Keratinocyte (primary cell): ENCODE data around the gene EDEM1. TPM values are rescaled to one million over a fixed set of nuclear protein-coding genes. Genes with fewer than 3 reads are reported as not detected.

ENCODE experiments used
- DNase-seq: peaks from one replicate; pipeline ENCODE4 v3.0.0-alpha.2; 2011; ENCODE audit warnings: low read depth, missing footprints, low spot score
- FAIRE-seq: peaks from 2 replicates; lab custom pipeline; 2011; peaks lifted over from hg19 to GRCh38; lab: Jason Lieb, UNC
- H2AFZ ChIP-seq: 2 replicates; pipeline ENCODE4 v1.6.0; 2012; ENCODE audit warnings: low read length, control low read depth, inconsistent platforms; ENCODE audit not compliant: control insufficient read depth
- H3K27ac ChIP-seq: 2 replicates; pipeline ENCODE4 v1.5.1; 2011; ENCODE audit warnings: low read length; ENCODE audit not compliant: control insufficient read depth, insufficient read depth
- H3K27me3 ChIP-seq: 3 replicates; pipeline ENCODE4 v1.6.0; 2011; ENCODE audit warnings: low read length; ENCODE audit not compliant: control insufficient read depth, insufficient read depth; ENCODE audit errors: extremely low read depth
- H3K36me3 ChIP-seq, 2 experiments: 2 replicates in 1 of 2; 3 replicates in 1 of 2; pipeline ENCODE4 v1.5.1; 2011; ENCODE audit warnings: low read length in 2 of 2, mild to moderate bottlenecking in 1 of 2; ENCODE audit not compliant: control insufficient read depth in 2 of 2, insufficient read depth in 2 of 2; ENCODE audit errors: extremely low read depth in 1 of 2
- H3K4me1 ChIP-seq: 3 replicates; pipeline ENCODE4 v1.5.1; 2011; ENCODE audit warnings: low read length; ENCODE audit not compliant: control insufficient read depth, insufficient read depth; ENCODE audit errors: extremely low read depth
- H3K4me2 ChIP-seq: 3 replicates; pipeline ENCODE4 v1.6.0; 2011; ENCODE audit warnings: low read depth, low read length; ENCODE audit not compliant: control insufficient read depth, insufficient read depth; ENCODE audit errors: extremely low read depth
- H3K4me3 ChIP-seq, 3 experiments: fragments of 200-600 bp in 1 of 3; sonication (generic) in 1 of 3; 2 replicates in 2 of 3; 3 replicates in 1 of 3; pipeline ENCODE4 v1.5.1; 2011 to 2016; ENCODE audit warnings: low read length in 3 of 3, mild to moderate bottlenecking in 3 of 3, control low read depth in 2 of 3, inconsistent platforms in 1 of 3, low read depth in 1 of 3, mixed read lengths in 1 of 3, mixed run types in 1 of 3, moderate library complexity in 1 of 3; ENCODE audit not compliant: control insufficient read depth in 2 of 3, insufficient read depth in 2 of 3; ENCODE audit errors: extremely low read depth in 1 of 3
- H3K79me2 ChIP-seq: 2 replicates; pipeline ENCODE4 v1.6.0; 2012; ENCODE audit warnings: low read length; ENCODE audit not compliant: control insufficient read depth, insufficient read depth
- H3K9ac ChIP-seq: 3 replicates; pipeline ENCODE4 v1.6.0; 2011; ENCODE audit warnings: low read length; ENCODE audit not compliant: control insufficient read depth, insufficient read depth; ENCODE audit errors: extremely low read depth
- H3K9me1 ChIP-seq: 3 replicates; pipeline ENCODE4 v1.6.0; 2011; ENCODE audit warnings: low read length; ENCODE audit not compliant: control insufficient read depth, insufficient read depth; ENCODE audit errors: extremely low read depth
- H3K9me3 ChIP-seq: 2 replicates; pipeline ENCODE4 v1.5.1; 2012; ENCODE audit warnings: low read depth, low read length; ENCODE audit not compliant: control insufficient read depth
- H4K20me1 ChIP-seq: 3 replicates; pipeline ENCODE4 v1.6.0; 2011; ENCODE audit warnings: low read length; ENCODE audit not compliant: control insufficient read depth, insufficient read depth; ENCODE audit errors: extremely low read depth
- EZH2 ChIP-seq: IDR thresholded peaks from one replicate; pipeline ENCODE4 v1.6.1; 2012; ENCODE audit warnings: inconsistent platforms, mild to moderate bottlenecking, low read length, moderate library complexity
- dilution Hi-C: fragments of 300-500 bp; cut with MboI; formaldehyde crosslinking; loops from one replicate; pipeline ENCODE4 v1.7.0; 2020; ENCODE audit warnings: low sequenced_read_pairs; ENCODE audit not compliant: extremely low pct_ligation_motif_present
- polyA plus RNA-seq, 5 experiments: library from polyadenylated mRNA; depleted of rRNA in 3 of 5; stranded (reverse) in 3 of 5; stranded (forward) in 1 of 5; unstranded in 1 of 5; fragments of >200 nt; gene quantifications; 1 replicate in 1 of 5; 2 replicates in 3 of 5; 3 replicates in 1 of 5; pipeline versions ENCODE4 v1.2.1 to v1.2.3, GENCODE V29; 2011 to 2012; ENCODE audit warnings: missing spikeins in 2 of 5, low read depth in 1 of 5, low replicate concordance in 1 of 5
- TF ChIP-seq, protein P1 (sequence below), 3 experiments: IDR thresholded peaks in 1 of 3; conservative IDR thresholded peaks in 1 of 3; optimal IDR thresholded peaks in 1 of 3; 2 replicates in 2 of 3; 3 replicates in 1 of 3; pipeline versions ENCODE3 to v1.5.1; 2011; ENCODE audit warnings: low read length in 3 of 3, mild to moderate bottlenecking in 3 of 3, moderate library complexity in 2 of 3, control low read depth in 1 of 3, inconsistent platforms in 1 of 3; ENCODE audit not compliant: insufficient read depth in 2 of 3; ENCODE audit errors: extremely low read depth in 1 of 3

EDEM1 gene
- polyA plus RNA-seq, 1 donor (not counting 4 experiments of a cell fraction or from before 2014, with no cell fraction given): 65.2 TPM

DNA sequence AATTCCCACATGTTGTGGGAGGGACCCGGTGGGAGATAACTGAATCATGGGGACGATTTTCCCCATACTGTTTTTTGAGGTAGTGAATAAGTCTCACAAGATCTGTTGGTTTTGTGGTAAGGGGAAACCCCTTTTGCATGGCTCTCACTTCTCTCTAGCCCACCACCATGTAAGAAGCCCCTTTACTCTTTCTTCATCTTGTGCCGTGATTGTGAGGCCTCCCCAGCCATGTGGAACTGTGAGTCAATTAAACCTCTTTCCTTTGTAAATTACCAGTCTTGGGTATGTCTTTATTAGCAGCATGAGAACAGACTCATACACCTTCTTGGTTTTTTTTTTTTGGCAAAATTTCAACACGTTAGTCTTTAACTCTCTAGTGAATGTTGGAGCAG lies 47.3 kb upstream of the EDEM1 start:
- Histone ChIP-seq H3K9me3 (no peaks in the 10 kb centered on the region), H4K20me1 (peaks cover 10% of the 10 kb centered on the region), H3K27me3 (no peaks in the 10 kb centered on the region), H3K79me2 (peaks cover 98% of the 10 kb centered on the region), H3K4me1 (peaks cover 46% of the 10 kb centered on the region), H3K36me3 (no peaks in the 10 kb centered on the region), H2AFZ (no peak overlapping the region), H3K4me2 (no peak overlapping the region), H3K27ac (no peak overlapping the region), H3K9me1 (no peaks in the 10 kb centered on the region), H3K9ac (no peak overlapping the region), H3K4me3 (no peak overlapping the region)
- TF ChIP-seq, protein P1, sequence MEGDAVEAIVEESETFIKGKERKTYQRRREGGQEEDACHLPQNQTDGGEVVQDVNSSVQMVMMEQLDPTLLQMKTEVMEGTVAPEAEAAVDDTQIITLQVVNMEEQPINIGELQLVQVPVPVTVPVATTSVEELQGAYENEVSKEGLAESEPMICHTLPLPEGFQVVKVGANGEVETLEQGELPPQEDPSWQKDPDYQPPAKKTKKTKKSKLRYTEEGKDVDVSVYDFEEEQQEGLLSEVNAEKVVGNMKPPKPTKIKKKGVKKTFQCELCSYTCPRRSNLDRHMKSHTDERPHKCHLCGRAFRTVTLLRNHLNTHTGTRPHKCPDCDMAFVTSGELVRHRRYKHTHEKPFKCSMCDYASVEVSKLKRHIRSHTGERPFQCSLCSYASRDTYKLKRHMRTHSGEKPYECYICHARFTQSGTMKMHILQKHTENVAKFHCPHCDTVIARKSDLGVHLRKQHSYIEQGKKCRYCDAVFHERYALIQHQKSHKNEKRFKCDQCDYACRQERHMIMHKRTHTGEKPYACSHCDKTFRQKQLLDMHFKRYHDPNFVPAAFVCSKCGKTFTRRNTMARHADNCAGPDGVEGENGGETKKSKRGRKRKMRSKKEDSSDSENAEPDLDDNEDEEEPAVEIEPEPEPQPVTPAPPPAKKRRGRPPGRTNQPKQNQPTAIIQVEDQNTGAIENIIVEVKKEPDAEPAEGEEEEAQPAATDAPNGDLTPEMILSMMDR (optimal IDR thresholded peaks at IDR 0.05 in 1 of 3, IDR thresholded peaks at IDR 0.05 in 1 of 3, conservative IDR thresholded peaks at IDR 0.05 in 1 of 3; ENCODE audit: extremely low read depth in 1 of 3, insufficient read depth in 2 of 3, low read length in 3 of 3): no peak
- no peak for TF ChIP-seq EZH2
- DNase-seq (no peak), FAIRE-seq (no peak)
- dilution Hi-C loops: loop anchor here (5.0 kb wide), 1 partner anchor 38 kb away; no protein-coding TSS in a partner anchor

DNA sequence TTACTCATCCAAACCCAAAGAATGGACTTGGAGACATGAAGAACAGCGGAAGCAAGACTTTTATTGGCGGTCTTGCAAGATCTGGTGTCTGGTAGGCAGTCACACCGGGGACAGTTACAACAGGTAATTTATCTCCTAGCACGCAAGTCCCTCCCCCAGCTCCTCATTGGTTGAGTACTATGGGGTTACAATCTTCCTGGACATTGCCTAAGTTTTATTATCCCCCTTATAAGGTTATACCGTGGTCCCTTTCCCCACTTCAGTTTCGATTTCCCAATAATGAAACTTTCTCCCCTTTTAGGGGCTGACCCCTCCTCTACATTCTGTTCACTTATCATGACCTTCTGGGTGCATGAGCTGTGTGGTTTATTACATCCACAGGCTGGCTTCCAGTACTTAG lies 46.7 kb upstream of the EDEM1 start:
- TF ChIP-seq EZH2: no peak
- TF ChIP-seq, protein P1 (optimal IDR thresholded peaks at IDR 0.05 in 1 of 3, IDR thresholded peaks at IDR 0.05 in 1 of 3, conservative IDR thresholded peaks at IDR 0.05 in 1 of 3; ENCODE audit: extremely low read depth in 1 of 3, insufficient read depth in 2 of 3, low read length in 3 of 3): no peak
- DNase-seq (no peak), FAIRE-seq (no peak)
- dilution Hi-C loops: loop anchor here (5.0 kb wide), 1 partner anchor 39 kb away; no protein-coding TSS in a partner anchor
- H3K4me2 ChIP-seq: no peak overlapping the region
- H3K4me1 ChIP-seq: peaks cover 46% of the 10 kb centered on the region
- H3K79me2 ChIP-seq: peaks cover 99% of the 10 kb centered on the region
- no peaks in the 10 kb centered on the region for H3K27me3 ChIP-seq
- H3K27ac ChIP-seq: no peak overlapping the region
- no peak overlapping the region for H3K9ac ChIP-seq
- no peak overlapping the region for H3K4me3 ChIP-seq
- H4K20me1 ChIP-seq: peaks cover 10% of the 10 kb centered on the region
- no peaks in the 10 kb centered on the region for H3K9me1 ChIP-seq
- H2AFZ ChIP-seq: no peak overlapping the region
- H3K9me3 ChIP-seq: no peaks in the 10 kb centered on the region
- no peaks in the 10 kb centered on the region for H3K36me3 ChIP-seq
